HL-60 (cell line): ENCODE data around the gene LRPAP1.

ENCODE experiments used
- GABPA ChIP-seq: IDR thresholded peaks from 2 replicates; pipeline ENCODE4 v1.6.1; 2012; ENCODE audit warnings: low read depth
- POLR2AphosphoS5 ChIP-seq: IDR thresholded peaks from 2 replicates; pipeline ENCODE4 v1.6.1; 2012; ENCODE audit warnings: low read depth
- REST ChIP-seq: IDR thresholded peaks from 2 replicates; pipeline ENCODE4 v1.6.1; 2012; ENCODE audit warnings: low read depth; ENCODE audit not compliant: insufficient replicate concordance
- SPI1 ChIP-seq: IDR thresholded peaks from 2 replicates; pipeline ENCODE4 v1.6.1; 2012; ENCODE audit warnings: low read depth, mild to moderate bottlenecking, borderline replicate concordance
- TF ChIP-seq, protein P1 (sequence below): IDR thresholded peaks from one replicate; pipeline ENCODE4 v1.5.1; 2011; ENCODE audit warnings: low read length, control low read depth, inconsistent platforms; ENCODE audit not compliant: insufficient read depth

GRCh38 chr4:3476936-3477749 is 55.1 kb downstream of the LRPAP1 start:
- TF ChIP-seq POLR2AphosphoS5 (no peak), GABPA (no peak), SPI1 (no peak), REST (no peak)
- TF ChIP-seq, protein P1, sequence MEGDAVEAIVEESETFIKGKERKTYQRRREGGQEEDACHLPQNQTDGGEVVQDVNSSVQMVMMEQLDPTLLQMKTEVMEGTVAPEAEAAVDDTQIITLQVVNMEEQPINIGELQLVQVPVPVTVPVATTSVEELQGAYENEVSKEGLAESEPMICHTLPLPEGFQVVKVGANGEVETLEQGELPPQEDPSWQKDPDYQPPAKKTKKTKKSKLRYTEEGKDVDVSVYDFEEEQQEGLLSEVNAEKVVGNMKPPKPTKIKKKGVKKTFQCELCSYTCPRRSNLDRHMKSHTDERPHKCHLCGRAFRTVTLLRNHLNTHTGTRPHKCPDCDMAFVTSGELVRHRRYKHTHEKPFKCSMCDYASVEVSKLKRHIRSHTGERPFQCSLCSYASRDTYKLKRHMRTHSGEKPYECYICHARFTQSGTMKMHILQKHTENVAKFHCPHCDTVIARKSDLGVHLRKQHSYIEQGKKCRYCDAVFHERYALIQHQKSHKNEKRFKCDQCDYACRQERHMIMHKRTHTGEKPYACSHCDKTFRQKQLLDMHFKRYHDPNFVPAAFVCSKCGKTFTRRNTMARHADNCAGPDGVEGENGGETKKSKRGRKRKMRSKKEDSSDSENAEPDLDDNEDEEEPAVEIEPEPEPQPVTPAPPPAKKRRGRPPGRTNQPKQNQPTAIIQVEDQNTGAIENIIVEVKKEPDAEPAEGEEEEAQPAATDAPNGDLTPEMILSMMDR: no peak
